ENCODE data around the gene ZNF892.

ZNF892 gene

DNA sequence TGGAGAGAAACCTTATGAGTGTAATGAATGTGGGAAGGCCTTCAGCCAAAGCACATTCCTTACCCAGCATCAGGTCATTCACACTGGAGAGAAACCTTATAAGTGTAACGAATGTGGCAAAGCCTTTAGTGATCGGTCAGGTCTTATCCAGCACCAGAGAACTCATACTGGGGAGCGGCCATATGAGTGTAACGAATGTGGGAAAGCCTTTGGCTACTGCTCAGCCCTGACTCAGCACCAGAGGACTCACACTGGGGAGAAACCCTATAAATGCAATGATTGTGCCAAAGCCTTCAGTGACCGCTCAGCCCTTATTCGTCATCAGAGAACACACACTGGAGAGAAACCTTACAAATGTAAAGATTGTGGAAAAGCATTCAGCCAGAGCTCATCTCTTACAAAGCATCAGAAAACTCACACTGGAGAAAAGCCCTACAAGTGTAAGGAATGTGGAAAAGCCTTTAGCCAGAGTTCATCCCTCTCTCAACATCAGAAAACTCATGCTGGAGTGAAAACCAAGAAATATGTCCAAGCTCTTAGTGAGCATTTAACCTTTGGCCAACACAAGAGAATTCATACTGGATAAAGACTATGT, 7.8 kb downstream of the ZNF892 start:
- peak overlapping the region; percentile 26 to 54 (median 46) for H3K4me3 ChIP-seq (ENCODE audit: low read depth in 1 of 5, low read length in 5 of 5)

DNA sequence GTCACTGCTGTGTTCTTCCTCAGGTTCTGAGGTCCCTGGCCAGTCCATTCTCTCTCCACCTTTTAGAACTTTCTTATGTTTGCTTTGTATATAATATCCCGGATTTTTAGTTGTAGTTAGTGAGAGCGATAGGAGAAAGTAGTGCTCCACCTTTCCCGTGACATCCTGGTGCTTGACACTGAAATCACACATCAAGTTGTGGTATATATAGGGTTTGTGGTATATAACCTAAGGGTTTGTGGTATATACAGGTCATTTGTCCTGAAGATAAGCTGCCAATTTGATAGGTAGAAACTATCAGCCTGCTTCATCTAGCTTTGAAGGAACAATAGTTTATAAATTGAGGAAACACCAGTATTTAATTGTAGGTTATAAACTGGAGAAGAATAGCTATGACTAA, 13.1 kb downstream of the ZNF892 start:
- Histone ChIP-seq H3K27ac (ENCODE audit: low read depth, low read length) (no peak overlapping the region), H3K9ac (ENCODE audit: low read length in 5 of 5) (no peak overlapping the region), H3K4me1 (ENCODE audit: control insufficient read depth in 5 of 5, insufficient read depth in 5 of 5, low read length in 5 of 5) (no peaks in the 10 kb centered on the region), H3K9me3 (ENCODE audit: control insufficient read depth in 5 of 5, low read length in 5 of 5) (peaks cover 46 to 96% (median 82%) of the 10 kb centered on the region in 5 donors), H3K27me3 (ENCODE audit: control insufficient read depth in 5 of 5, insufficient read depth in 4 of 5, low read length in 5 of 5) (no peaks in the 10 kb centered on the region), H3K4me3 (ENCODE audit: low read depth in 1 of 5, low read length in 5 of 5) (peak overlapping the region in 2 of 5 donors; percentile 13), H3K36me3 (ENCODE audit: control insufficient read depth in 5 of 5, insufficient read depth in 5 of 5, low read length in 5 of 5) (peaks cover 2 to 24% (median 6%) of the 10 kb centered on the region in 5 donors)

More for the DNA sequence above, 7.8 kb downstream of the ZNF892 start:
- no peaks in the 10 kb centered on the region for H3K4me1 ChIP-seq (ENCODE audit: control insufficient read depth in 5 of 5, insufficient read depth in 5 of 5, low read length in 5 of 5)
- H3K36me3 ChIP-seq (ENCODE audit: control insufficient read depth in 5 of 5, insufficient read depth in 5 of 5, low read length in 5 of 5) = peaks cover 45 to 65% (median 53%) of the 10 kb centered on the region in 5 donors
- peaks cover 65 to 96% (median 93%) of the 10 kb centered on the region in 5 donors for H3K9me3 ChIP-seq (ENCODE audit: control insufficient read depth in 5 of 5, low read length in 5 of 5)
- H3K27ac ChIP-seq (ENCODE audit: low read depth, low read length) = no peak overlapping the region
- no peak overlapping the region for H3K9ac ChIP-seq (ENCODE audit: low read length in 5 of 5)
- no peaks in the 10 kb centered on the region for H3K27me3 ChIP-seq (ENCODE audit: control insufficient read depth in 5 of 5, insufficient read depth in 4 of 5, low read length in 5 of 5)

DNA sequence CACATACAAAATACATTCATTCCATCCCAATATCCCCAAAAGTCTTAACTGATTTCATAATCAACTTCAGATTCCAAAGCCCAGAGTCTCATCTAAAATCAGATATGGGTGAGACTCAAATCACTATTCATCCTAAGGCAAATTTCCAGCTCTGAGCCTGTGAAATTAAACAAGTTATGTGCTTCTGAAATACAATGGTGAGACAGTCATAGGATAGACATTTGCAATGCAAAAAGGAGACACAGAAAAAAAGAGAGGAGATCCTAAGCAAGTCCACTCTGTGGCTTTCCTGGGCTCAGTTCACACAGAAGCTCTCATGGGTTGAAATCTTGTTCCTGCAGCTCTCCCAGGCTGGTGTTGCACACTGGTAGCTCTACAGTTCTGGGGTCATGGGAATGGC, 18.3 kb downstream of the ZNF892 start:
- Histone ChIP-seq H3K9ac (ENCODE audit: low read length in 5 of 5) (no peak overlapping the region), H3K4me3 (ENCODE audit: low read depth in 1 of 5, low read length in 5 of 5) (peak overlapping the region in 1 of 5 donors; percentile 5), H3K27ac (ENCODE audit: low read depth, low read length) (no peak overlapping the region), H3K36me3 (ENCODE audit: control insufficient read depth in 5 of 5, insufficient read depth in 5 of 5, low read length in 5 of 5) (peaks cover 0 to 8% (median 2%) of the 10 kb centered on the region in 5 donors), H3K27me3 (ENCODE audit: control insufficient read depth in 5 of 5, insufficient read depth in 4 of 5, low read length in 5 of 5) (no peaks in the 10 kb centered on the region), H3K4me1 (ENCODE audit: control insufficient read depth in 5 of 5, insufficient read depth in 5 of 5, low read length in 5 of 5) (no peaks in the 10 kb centered on the region), H3K9me3 (ENCODE audit: control insufficient read depth in 5 of 5, low read length in 5 of 5) (peaks cover 23 to 73% (median 62%) of the 10 kb centered on the region in 5 donors)

DNA sequence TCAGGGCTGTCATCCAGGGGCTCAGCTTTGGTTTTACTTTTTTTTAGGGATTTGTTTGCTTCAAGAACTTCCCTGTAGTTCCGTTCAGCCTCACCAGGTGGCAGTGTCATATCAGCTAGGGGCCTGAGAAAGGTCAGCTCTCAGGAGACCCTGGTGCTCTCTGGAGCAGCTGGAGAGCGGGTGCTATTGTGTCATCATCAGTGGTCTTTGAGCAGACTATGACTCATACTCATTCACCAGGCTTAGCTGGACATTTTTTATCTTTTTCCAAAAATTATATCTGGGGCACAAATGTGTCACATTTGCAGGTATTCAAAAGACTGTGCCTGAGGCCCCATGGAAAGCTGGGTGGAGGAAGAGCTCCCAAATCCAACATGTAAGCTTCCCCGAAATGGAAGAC, 24.4 kb downstream of the ZNF892 start:
- H3K4me3 ChIP-seq (ENCODE audit: low read depth in 1 of 5, low read length in 5 of 5) = no peak overlapping the region
- H3K27me3 ChIP-seq (ENCODE audit: control insufficient read depth in 5 of 5, insufficient read depth in 4 of 5, low read length in 5 of 5) = no peaks in the 10 kb centered on the region
- peaks cover 5 to 61% (median 33%) of the 10 kb centered on the region in 5 donors for H3K9me3 ChIP-seq (ENCODE audit: control insufficient read depth in 5 of 5, low read length in 5 of 5)
- H3K36me3 ChIP-seq (ENCODE audit: control insufficient read depth in 5 of 5, insufficient read depth in 5 of 5, low read length in 5 of 5) = no peaks in the 10 kb centered on the region
- H3K27ac ChIP-seq (ENCODE audit: low read depth, low read length) = no peak overlapping the region
- no peaks in the 10 kb centered on the region for H3K4me1 ChIP-seq (ENCODE audit: control insufficient read depth in 5 of 5, insufficient read depth in 5 of 5, low read length in 5 of 5)
- no peak overlapping the region for H3K9ac ChIP-seq (ENCODE audit: low read length in 5 of 5)

DNA sequence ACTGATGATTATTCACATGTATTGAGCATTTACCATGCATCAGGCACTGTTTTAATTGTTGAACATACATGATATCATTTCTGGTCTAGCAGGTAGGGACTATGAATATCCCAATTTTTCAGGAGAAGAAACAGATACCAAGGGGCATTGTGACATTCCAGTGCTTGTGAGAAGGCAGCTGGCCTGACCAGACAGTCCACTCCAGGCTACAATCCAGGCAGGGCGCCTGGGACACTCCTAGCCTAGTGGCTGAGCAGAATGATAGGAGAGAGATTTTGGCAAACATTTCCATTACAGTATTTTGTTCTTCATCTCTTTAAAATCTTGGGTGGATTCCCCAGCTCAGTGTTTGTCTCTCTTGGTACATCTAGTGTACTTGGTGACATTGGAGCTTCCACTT, 24.9 kb downstream of the ZNF892 start:
- Histone ChIP-seq H3K9me3 (ENCODE audit: control insufficient read depth in 5 of 5, low read length in 5 of 5) (peaks cover 6 to 63% (median 32%) of the 10 kb centered on the region in 5 donors), H3K27ac (ENCODE audit: low read depth, low read length) (no peak overlapping the region), H3K9ac (ENCODE audit: low read length in 5 of 5) (no peak overlapping the region), H3K4me1 (ENCODE audit: control insufficient read depth in 5 of 5, insufficient read depth in 5 of 5, low read length in 5 of 5) (no peaks in the 10 kb centered on the region), H3K27me3 (ENCODE audit: control insufficient read depth in 5 of 5, insufficient read depth in 4 of 5, low read length in 5 of 5) (no peaks in the 10 kb centered on the region), H3K4me3 (ENCODE audit: low read depth in 1 of 5, low read length in 5 of 5) (peak overlapping the region in 1 of 5 donors; percentile 34), H3K36me3 (ENCODE audit: control insufficient read depth in 5 of 5, insufficient read depth in 5 of 5, low read length in 5 of 5) (no peaks in the 10 kb centered on the region)

DNA sequence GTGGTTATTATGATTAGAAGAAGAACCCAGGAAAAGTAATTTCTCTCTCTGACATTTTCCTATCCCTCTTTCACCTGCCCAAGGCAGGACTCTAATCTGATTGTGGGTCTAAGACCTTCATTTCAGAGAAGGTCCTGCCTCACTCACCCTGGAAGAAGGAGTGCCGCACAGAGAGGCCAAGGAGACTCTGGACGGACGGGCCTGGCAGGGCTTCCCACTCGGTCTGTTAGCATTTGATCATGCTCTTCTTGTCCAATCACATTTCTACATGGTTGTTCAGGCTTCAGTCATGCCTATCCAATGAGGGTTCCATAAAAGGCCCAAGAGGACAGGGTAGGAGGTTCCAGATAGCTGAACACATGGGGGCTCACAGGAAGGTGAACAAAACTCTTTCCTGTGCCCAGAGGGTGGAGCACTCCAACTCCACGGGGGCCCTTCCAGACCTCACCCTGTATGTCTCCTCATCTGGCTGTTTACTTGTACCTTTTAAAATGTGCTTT, 27.0 kb downstream of the ZNF892 start:
- no peaks in the 10 kb centered on the region for H3K27me3 ChIP-seq (ENCODE audit: control insufficient read depth in 5 of 5, insufficient read depth in 4 of 5, low read length in 5 of 5)
- no peak overlapping the region for H3K27ac ChIP-seq (ENCODE audit: low read depth, low read length)
- H3K9me3 ChIP-seq (ENCODE audit: control insufficient read depth in 5 of 5, low read length in 5 of 5) = peaks cover 9 to 72% (median 34%) of the 10 kb centered on the region in 5 donors
- no peaks in the 10 kb centered on the region for H3K4me1 ChIP-seq (ENCODE audit: control insufficient read depth in 5 of 5, insufficient read depth in 5 of 5, low read length in 5 of 5)
- H3K9ac ChIP-seq (ENCODE audit: low read length in 5 of 5) = no peak overlapping the region
- H3K36me3 ChIP-seq (ENCODE audit: control insufficient read depth in 5 of 5, insufficient read depth in 5 of 5, low read length in 5 of 5) = no peaks in the 10 kb centered on the region
- H3K4me3 ChIP-seq (ENCODE audit: low read depth in 1 of 5, low read length in 5 of 5) = peak overlapping the region in 1 of 5 donors; percentile 24

DNA sequence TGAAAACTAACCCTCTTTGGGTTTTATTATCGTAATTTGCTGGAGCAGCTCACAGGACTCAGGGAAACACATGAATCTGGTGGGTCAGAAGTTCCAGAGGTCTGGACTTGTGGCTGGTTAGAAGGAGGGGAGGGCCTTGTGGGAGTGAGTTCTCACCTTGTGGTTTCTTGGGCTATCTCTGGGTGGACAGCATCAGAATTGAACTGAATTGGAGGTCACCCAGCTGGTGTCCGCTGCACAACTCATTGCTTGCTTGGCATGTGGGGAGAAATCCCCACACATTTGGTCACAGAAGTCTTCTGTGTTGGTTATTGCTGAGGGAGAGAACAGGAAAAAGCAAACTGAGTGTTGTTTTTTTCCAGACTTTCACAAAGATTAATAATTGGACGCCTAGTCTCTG, 27.5 kb downstream of the ZNF892 start:
- Histone ChIP-seq H3K27ac (ENCODE audit: low read depth, low read length) (no peak overlapping the region), H3K4me3 (ENCODE audit: low read depth in 1 of 5, low read length in 5 of 5) (peak overlapping the region in 1 of 5 donors; percentile 24), H3K9ac (ENCODE audit: low read length in 5 of 5) (no peak overlapping the region), H3K27me3 (ENCODE audit: control insufficient read depth in 5 of 5, insufficient read depth in 4 of 5, low read length in 5 of 5) (no peaks in the 10 kb centered on the region), H3K4me1 (ENCODE audit: control insufficient read depth in 5 of 5, insufficient read depth in 5 of 5, low read length in 5 of 5) (no peaks in the 10 kb centered on the region), H3K9me3 (ENCODE audit: control insufficient read depth in 5 of 5, low read length in 5 of 5) (peaks cover 9 to 70% (median 34%) of the 10 kb centered on the region in 5 donors), H3K36me3 (ENCODE audit: control insufficient read depth in 5 of 5, insufficient read depth in 5 of 5, low read length in 5 of 5) (no peaks in the 10 kb centered on the region)

DNA sequence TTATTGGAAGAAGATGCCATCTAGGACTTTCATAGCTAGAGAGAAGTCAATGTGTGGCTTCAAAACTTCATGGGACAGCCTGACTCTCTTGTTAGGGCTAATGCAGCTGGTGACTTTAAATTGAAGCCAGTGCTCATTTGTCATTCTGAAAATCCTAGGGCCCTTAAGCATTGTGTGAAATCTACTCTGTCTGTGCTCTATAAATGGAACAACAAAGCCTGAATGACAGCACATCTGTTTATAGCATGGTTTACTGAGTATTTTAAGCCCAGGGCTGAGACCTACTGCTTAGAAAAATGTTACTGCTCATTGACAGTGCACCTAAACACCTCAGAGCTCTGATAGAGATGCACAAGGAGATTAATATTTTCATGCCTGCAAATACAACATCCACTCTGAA, 30.8 kb downstream of the ZNF892 start:
- H3K9me3 ChIP-seq (ENCODE audit: control insufficient read depth in 5 of 5, low read length in 5 of 5) = peaks cover 7 to 75% (median 46%) of the 10 kb centered on the region in 5 donors

DNA sequence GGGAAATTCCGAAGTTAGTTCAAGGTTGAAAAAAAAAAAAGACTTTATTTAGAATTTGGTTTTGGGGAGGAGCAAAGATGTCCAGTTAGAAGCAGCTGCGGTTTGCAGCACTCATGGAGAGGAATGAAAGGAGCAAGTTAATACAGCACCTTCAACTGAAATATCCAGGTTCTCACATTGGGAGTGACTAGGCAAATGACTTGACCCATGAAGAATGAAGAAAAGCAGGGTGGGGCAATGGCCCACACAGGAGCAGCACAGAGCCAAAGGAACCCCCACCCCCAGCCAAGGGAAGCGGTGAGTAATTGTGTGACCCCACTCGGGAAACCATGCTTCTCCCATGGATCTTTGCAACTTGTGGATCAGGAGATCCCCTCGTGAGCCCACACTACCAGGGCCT, 32.8 kb downstream of the ZNF892 start:
- no peaks in the 10 kb centered on the region for H3K4me1 ChIP-seq (ENCODE audit: control insufficient read depth in 5 of 5, insufficient read depth in 5 of 5, low read length in 5 of 5)

More for the DNA sequence above, 30.8 kb downstream of the ZNF892 start:
- Histone ChIP-seq H3K27ac (ENCODE audit: low read depth, low read length) (no peak overlapping the region), H3K9ac (ENCODE audit: low read length in 5 of 5) (no peak overlapping the region), H3K27me3 (ENCODE audit: control insufficient read depth in 5 of 5, insufficient read depth in 4 of 5, low read length in 5 of 5) (no peaks in the 10 kb centered on the region), H3K36me3 (ENCODE audit: control insufficient read depth in 5 of 5, insufficient read depth in 5 of 5, low read length in 5 of 5) (no peaks in the 10 kb centered on the region), H3K4me3 (ENCODE audit: low read depth in 1 of 5, low read length in 5 of 5) (no peak overlapping the region), H3K4me1 (ENCODE audit: control insufficient read depth in 5 of 5, insufficient read depth in 5 of 5, low read length in 5 of 5) (no peaks in the 10 kb centered on the region)

DNA sequence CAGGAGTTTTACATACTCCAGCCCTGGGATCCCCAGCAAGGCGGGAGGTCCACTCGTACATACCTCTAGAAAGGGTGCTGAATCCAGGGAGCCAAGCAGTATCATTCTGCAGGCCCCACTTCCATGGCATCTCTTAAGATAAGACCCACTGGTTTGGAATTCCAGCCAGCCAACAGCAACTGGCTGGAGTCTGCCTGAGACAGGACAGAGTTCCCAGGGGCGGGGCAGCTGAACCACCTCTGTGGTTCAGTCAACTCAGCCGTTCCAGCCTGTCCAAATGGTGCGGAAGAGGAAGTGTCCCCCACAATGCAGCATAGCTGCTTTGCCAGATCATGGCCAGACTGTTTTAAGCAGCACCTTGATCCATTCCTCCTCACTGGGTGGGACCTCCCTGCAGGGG, 33.2 kb downstream of the ZNF892 start:
- Histone ChIP-seq H3K27me3 (ENCODE audit: control insufficient read depth in 5 of 5, insufficient read depth in 4 of 5, low read length in 5 of 5) (no peaks in the 10 kb centered on the region), H3K9ac (ENCODE audit: low read length in 5 of 5) (no peak overlapping the region), H3K9me3 (ENCODE audit: control insufficient read depth in 5 of 5, low read length in 5 of 5) (peaks cover 5 to 56% (median 33%) of the 10 kb centered on the region in 5 donors), H3K4me1 (ENCODE audit: control insufficient read depth in 5 of 5, insufficient read depth in 5 of 5, low read length in 5 of 5) (no peaks in the 10 kb centered on the region), H3K27ac (ENCODE audit: low read depth, low read length) (no peak overlapping the region), H3K36me3 (ENCODE audit: control insufficient read depth in 5 of 5, insufficient read depth in 5 of 5, low read length in 5 of 5) (no peaks in the 10 kb centered on the region), H3K4me3 (ENCODE audit: low read depth in 1 of 5, low read length in 5 of 5) (peak overlapping the region in 3 of 5 donors; percentile 25 to 45 (median 26))

More for the DNA sequence above, 32.8 kb downstream of the ZNF892 start:
- peaks cover 5 to 59% (median 33%) of the 10 kb centered on the region in 5 donors for H3K9me3 ChIP-seq (ENCODE audit: control insufficient read depth in 5 of 5, low read length in 5 of 5)
- H3K36me3 ChIP-seq (ENCODE audit: control insufficient read depth in 5 of 5, insufficient read depth in 5 of 5, low read length in 5 of 5) = no peaks in the 10 kb centered on the region
- no peaks in the 10 kb centered on the region for H3K27me3 ChIP-seq (ENCODE audit: control insufficient read depth in 5 of 5, insufficient read depth in 4 of 5, low read length in 5 of 5)
- H3K9ac ChIP-seq (ENCODE audit: low read length in 5 of 5) = no peak overlapping the region
- H3K27ac ChIP-seq (ENCODE audit: low read depth, low read length) = no peak overlapping the region
- no peak overlapping the region for H3K4me3 ChIP-seq (ENCODE audit: low read depth in 1 of 5, low read length in 5 of 5)
